OCI-LY7 (cell line): ENCODE data around the gene COL4A3.

Experiments used
- EZH2phosphoT487 ChIP-seq: fragments of 200-600 bp; sonication (generic); IDR thresholded peaks from 2 replicates; pipeline ENCODE4 v1.6.1; 2018; ENCODE audit warnings: low read depth, borderline replicate concordance, mild to moderate bottlenecking, mixed run types, antibody characterized with exemption, low read length, moderate library complexity, mixed read lengths
- TF ChIP-seq, protein P1 (sequence below): fragments of 200-600 bp; sonication (generic); conservative IDR thresholded peaks from 2 replicates; pipeline ENCODE4 v1.5.1; 2014; ENCODE audit warnings: mild to moderate bottlenecking, antibody characterized with exemption, low read length, moderate library complexity, mixed read lengths

DNA sequence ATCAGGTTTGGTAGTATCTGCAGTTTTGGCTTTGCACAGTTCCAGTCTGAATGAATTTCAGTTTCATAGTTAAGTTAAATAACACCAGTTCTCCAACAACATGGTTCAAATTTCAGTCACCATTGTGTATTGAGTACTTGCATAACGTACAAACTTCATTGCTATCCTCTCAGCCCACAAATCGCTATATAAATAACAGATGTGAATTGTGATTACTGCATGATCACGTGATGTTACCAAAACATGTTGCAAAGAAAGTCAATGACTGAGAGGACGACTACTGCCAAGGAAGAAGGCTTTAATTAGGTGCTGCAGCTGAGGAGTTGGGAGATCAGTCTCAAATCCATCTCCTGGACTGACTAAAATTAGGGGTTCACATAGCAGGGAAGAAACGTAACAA is 48.7 kb upstream of the COL4A3 start:
- TF ChIP-seq, protein P1, sequence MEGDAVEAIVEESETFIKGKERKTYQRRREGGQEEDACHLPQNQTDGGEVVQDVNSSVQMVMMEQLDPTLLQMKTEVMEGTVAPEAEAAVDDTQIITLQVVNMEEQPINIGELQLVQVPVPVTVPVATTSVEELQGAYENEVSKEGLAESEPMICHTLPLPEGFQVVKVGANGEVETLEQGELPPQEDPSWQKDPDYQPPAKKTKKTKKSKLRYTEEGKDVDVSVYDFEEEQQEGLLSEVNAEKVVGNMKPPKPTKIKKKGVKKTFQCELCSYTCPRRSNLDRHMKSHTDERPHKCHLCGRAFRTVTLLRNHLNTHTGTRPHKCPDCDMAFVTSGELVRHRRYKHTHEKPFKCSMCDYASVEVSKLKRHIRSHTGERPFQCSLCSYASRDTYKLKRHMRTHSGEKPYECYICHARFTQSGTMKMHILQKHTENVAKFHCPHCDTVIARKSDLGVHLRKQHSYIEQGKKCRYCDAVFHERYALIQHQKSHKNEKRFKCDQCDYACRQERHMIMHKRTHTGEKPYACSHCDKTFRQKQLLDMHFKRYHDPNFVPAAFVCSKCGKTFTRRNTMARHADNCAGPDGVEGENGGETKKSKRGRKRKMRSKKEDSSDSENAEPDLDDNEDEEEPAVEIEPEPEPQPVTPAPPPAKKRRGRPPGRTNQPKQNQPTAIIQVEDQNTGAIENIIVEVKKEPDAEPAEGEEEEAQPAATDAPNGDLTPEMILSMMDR = no peak
- no peak for TF ChIP-seq EZH2phosphoT487
